Large intestine (tissue), 3 donors: ENCODE data around the gene PTPN22. TPM values are rescaled to one million over a fixed set of nuclear protein-coding genes. Genes with fewer than 3 reads are reported as not detected.
A peak's percentile ranks its signal among the peaks of the same experiment; 100 is the strongest.

Experiments used
- DNase-seq, 2 donors: peaks; one replicate each; pipeline versions ENCODE4 v3.0.0 to v3.0.0-alpha.2; 2013
- H3K27ac ChIP-seq: one replicate; pipeline ENCODE4 v1.5.1; 2013; ENCODE audit warnings: low read length
- H3K27me3 ChIP-seq: 2 replicates; pipeline ENCODE4 v1.6.1; 2013; ENCODE audit warnings: low read length; ENCODE audit not compliant: control insufficient read depth, insufficient read depth
- H3K36me3 ChIP-seq: 2 replicates; pipeline ENCODE4 v1.6.1; 2013; ENCODE audit warnings: low read length; ENCODE audit not compliant: control insufficient read depth, insufficient read depth
- H3K4me1 ChIP-seq: one replicate; pipeline ENCODE4 v1.6.1; 2013; ENCODE audit warnings: low read length; ENCODE audit not compliant: control insufficient read depth, insufficient read depth
- H3K4me3 ChIP-seq: one replicate; pipeline ENCODE4 v1.5.1; 2013; ENCODE audit warnings: low read length
- H3K9me3 ChIP-seq: one replicate; pipeline ENCODE4 v1.6.1; 2013; ENCODE audit warnings: mild to moderate bottlenecking, low read depth, low read length, moderate library complexity; ENCODE audit not compliant: control insufficient read depth
- WGBS: methylation state at CpG from one replicate; pipeline ENCODE4 v1.1.5; 2013; ENCODE audit warnings: low lambda C conversion rate; ENCODE audit not compliant: insufficient coverage; 5-methylcytosine and 5-hydroxymethylcytosine counted together
- polyA plus RNA-seq: library from polyadenylated mRNA; unstranded; fragments of 120-200 nt; gene quantifications from one replicate; pipeline ENCODE4 v1.2.1, GENCODE V29; 2013

The PTPN22 gene
- polyA plus RNA-seq, 1 donor = 3.6 TPM

DNA sequence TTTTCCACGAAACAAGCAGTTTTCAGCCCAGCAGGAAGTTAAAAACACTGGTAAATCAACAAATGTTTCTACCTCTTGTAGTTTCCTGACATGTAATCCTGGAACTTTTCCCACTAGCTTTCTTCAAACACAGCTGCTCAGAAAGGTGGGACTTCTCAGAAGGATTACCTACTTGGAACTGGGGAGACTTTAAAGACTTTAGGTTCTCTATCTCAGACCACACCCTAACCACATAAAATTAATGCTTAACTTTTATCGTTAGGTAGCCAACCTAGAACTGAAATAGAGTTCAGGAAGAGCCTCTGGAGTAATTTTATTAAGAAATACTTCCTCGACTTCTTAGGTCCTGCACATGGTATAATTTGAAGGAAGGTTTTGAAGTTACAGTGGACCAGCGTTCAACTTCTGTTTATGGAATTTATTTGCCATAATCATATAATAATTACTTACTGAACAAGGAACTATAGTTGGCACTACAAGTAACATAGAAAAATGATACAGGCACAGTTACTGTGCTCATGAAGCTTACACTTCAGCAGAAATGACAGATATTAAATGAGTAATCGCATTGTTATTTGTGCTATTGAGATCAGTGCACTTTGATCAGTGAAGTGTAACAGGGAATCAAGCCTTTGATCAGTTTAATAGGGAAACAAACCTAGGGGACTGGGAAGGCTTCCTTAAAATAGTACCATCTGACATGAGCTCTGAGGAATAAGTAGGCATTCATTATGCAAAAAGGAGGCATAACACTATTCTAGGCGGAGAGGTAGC is 16.1 kb upstream of the PTPN22 start, which contains the start of gene BCL2L15:
Gene BCL2L15, minus strand, starts transcription at position 180 of the 774 bp plus-strand sequence. CDS start 206 bp downstream, outside the sequence.
- WGBS = 53% methylated on average over 3 of the region's 6 CpGs
- Histone ChIP-seq H3K9me3 (no peaks in the 10 kb centered on the region), H3K4me1 (peaks cover 8% of the 10 kb centered on the region), H3K4me3 (peak within 1 kb of the TSS; percentile 41), H3K36me3 (no peaks in the 10 kb centered on the region), H3K27me3 (no peaks in the 10 kb centered on the region), H3K27ac (peak within 1 kb of the TSS; percentile 75)
- DNase-seq = peak; percentile 41 to 83

- no peaks in the 10 kb centered on the region for H3K36me3 ChIP-seq
- no peaks in the 10 kb centered on the region for H3K9me3 ChIP-seq
- H3K27ac ChIP-seq = peak overlapping the region; percentile 75
- H3K4me1 ChIP-seq = peaks cover 8% of the 10 kb centered on the region
- H3K27me3 ChIP-seq = no peaks in the 10 kb centered on the region
- WGBS = 67% methylated on average over 1 of the region's 17 CpGs
- H3K4me3 ChIP-seq = peak overlapping the region; percentile 41
- DNase-seq = peak in 1 of 2 donors; percentile 20
Measured at GRCh38 chr1:113886417-113887401, 15.2 kb upstream of the PTPN22 start.

DNA sequence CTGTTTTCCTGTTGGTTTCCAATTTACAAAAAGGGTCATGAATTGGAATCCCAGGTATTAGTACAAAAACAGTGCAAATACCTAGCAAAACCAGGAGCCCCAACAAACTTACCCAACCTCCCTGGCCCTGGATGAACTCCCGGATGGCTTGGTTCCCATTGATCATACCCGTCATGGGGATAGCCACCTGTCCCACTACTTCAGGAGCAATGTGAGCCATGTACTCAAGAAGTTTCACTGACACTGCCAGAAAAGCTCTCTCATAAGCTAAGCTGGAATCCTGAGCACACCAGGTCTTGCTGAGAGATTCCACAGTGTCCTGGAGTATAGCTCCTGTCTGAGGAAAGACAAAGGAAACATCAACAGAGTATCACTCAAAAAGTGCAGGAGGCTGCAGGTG is 10.1 kb upstream of the PTPN22 start:
- no peaks in the 10 kb centered on the region for H3K9me3 ChIP-seq
- H3K4me1 ChIP-seq = peaks cover 3% of the 10 kb centered on the region
- no peak overlapping the region for H3K4me3 ChIP-seq
- H3K27me3 ChIP-seq = no peaks in the 10 kb centered on the region
- H3K36me3 ChIP-seq = peaks cover 3% of the 10 kb centered on the region
- no peak for DNase-seq
- WGBS = no CpG with 5 or more reads among the region's 2 CpGs
- no peak overlapping the region for H3K27ac ChIP-seq

DNA sequence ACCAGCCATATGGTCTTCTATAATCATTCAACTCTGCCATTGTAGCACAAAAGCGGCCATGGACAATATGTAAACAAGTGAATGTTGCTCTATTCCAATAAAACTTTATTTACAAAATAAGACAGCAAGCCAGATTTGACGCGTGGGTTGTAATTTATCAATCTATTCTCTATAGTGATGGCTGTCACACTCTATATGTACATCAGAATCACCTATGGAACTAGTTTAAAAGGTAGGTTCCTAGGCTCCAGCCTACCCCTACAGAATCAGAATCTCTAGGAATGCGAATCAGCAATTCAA is 8.2 kb upstream of the PTPN22 start:
- Histone ChIP-seq H3K27me3 (no peaks in the 10 kb centered on the region), H3K36me3 (peaks cover 3% of the 10 kb centered on the region), H3K9me3 (no peaks in the 10 kb centered on the region), H3K27ac (no peak overlapping the region), H3K4me3 (no peak overlapping the region), H3K4me1 (peaks cover 14% of the 10 kb centered on the region)
- DNase-seq = no peak
- WGBS = no CpG with 5 or more reads among the region's 4 CpGs

DNA sequence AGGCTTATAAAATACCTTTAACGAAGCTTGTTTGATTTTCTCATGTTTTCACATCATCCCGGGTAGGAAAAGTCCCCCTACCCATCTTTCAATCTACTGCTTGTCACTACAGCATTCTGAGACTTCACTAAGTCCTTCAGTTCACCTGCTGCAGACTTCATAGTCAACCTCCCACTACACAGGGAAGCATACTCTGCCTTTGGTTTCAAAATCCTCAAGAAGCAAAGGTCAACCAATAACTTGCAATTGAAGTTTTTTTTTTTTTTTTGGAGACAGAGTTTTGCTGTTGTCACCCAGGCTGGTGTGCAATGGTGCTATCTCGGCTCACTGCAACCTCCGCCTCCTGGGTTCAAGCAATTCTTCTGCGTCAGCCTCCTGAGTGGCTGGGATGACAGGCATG is 4.7 kb upstream of the PTPN22 start:
- DNase-seq = peak; percentile 63 to 84
- H3K4me1 ChIP-seq = peaks cover 14% of the 10 kb centered on the region
- H3K4me3 ChIP-seq = no peak overlapping the region
- no peaks in the 10 kb centered on the region for H3K27me3 ChIP-seq
- peak overlapping the region; percentile 81 for H3K27ac ChIP-seq
- H3K9me3 ChIP-seq = no peaks in the 10 kb centered on the region
- WGBS = 36% methylated on average over 2 of the region's 5 CpGs
- no peaks in the 10 kb centered on the region for H3K36me3 ChIP-seq

- WGBS = no CpG with 5 or more reads among the region's 2 CpGs
- DNase-seq = no peak
- no peaks in the 10 kb centered on the region for H3K9me3 ChIP-seq
- peaks cover 14% of the 10 kb centered on the region for H3K4me1 ChIP-seq
- H3K27ac ChIP-seq = peak overlapping the region; percentile 81
- H3K36me3 ChIP-seq = no peaks in the 10 kb centered on the region
- no peak overlapping the region for H3K4me3 ChIP-seq
- H3K27me3 ChIP-seq = no peaks in the 10 kb centered on the region
Measured at GRCh38 chr1:113875714-113876113, 4.2 kb upstream of the PTPN22 start.

GRCh38 chr1:113874012-113874879 is 2.7 kb upstream of the PTPN22 start:
- Histone ChIP-seq H3K4me1 (peaks cover 11% of the 10 kb centered on the region), H3K36me3 (no peaks in the 10 kb centered on the region), H3K27ac (no peak overlapping the region), H3K9me3 (no peaks in the 10 kb centered on the region), H3K27me3 (no peaks in the 10 kb centered on the region), H3K4me3 (no peak overlapping the region)
- WGBS = 86% methylated on average over 1 of the region's 1 CpG
- peak in 1 of 2 donors; percentile 35 for DNase-seq

GRCh38 chr1:113872219-113872935 is 865 bp upstream of the PTPN22 start:
- no peaks in the 10 kb centered on the region for H3K9me3 ChIP-seq
- H3K4me1 ChIP-seq = peaks cover 11% of the 10 kb centered on the region
- H3K4me3 ChIP-seq = no peak overlapping the region
- no peak overlapping the region for H3K27ac ChIP-seq
- no peaks in the 10 kb centered on the region for H3K36me3 ChIP-seq
- H3K27me3 ChIP-seq = no peaks in the 10 kb centered on the region
- DNase-seq = no peak

GRCh38 chr1:113870778-113871177 is 734 bp downstream of the PTPN22 start:
- no peak for DNase-seq
- Histone ChIP-seq H3K4me1 (peaks cover 7% of the 10 kb centered on the region), H3K36me3 (no peaks in the 10 kb centered on the region), H3K4me3 (no peak overlapping the region), H3K27me3 (no peaks in the 10 kb centered on the region), H3K27ac (no peak overlapping the region), H3K9me3 (no peaks in the 10 kb centered on the region)
- no CpG with 5 or more reads among the region's 3 CpGs for WGBS
